SW480 (cell line): ENCODE measurements around the gene NXF1.
"Not testable (repeated sequence)": the region's sequence is repeated elsewhere in the genome, so short reads cannot be mapped to it uniquely, and the experiment has no call there.

ENCODE experiments used
- DNase-seq: peaks from one replicate; pipeline ENCODE4 v3.0.0-alpha.2; 2016; ENCODE audit warnings: low spot score

Gene NXF1

GRCh38 chr11:62832336-62833234 lies 27.3 kb upstream of the NXF1 start, which contains the start of gene TEX54:
Gene TEX54 (minus strand): TSS chr11:62832841.
- DNase-seq, result no peak

- DNase-seq, result peak; percentile 98
These were observed 26.5 kb upstream of the NXF1 start, which contains the start of gene STX5 for GRCh38 chr11:62831520-62832335. Gene STX5 (minus strand): TSS chr11:62832051. CDS start chr11:62831243, 808 bp downstream.

- DNase-seq, result no peak
These were observed 25.8 kb upstream of the NXF1 start for GRCh38 chr11:62830904-62831519.

- not testable (repeated sequence) for DNase-seq
These were observed 22.9 kb upstream of the NXF1 start for GRCh38 chr11:62828130-62828529.

- DNase-seq, result no peak
These were observed 18.4 kb upstream of the NXF1 start for GRCh38 chr11:62823677-62824076.

GRCh38 chr11:62817129-62817528 lies 11.9 kb upstream of the NXF1 start:
- DNase-seq, result no peak

GRCh38 chr11:62816557-62816956 lies 11.3 kb upstream of the NXF1 start:
- DNase-seq, result no peak

- DNase-seq, result no peak
These were observed 6.4 kb upstream of the NXF1 start for GRCh38 chr11:62811659-62812058.

- DNase-seq, result no peak
These were observed 5.5 kb upstream of the NXF1 start for GRCh38 chr11:62810748-62811147.

GRCh38 chr11:62806611-62807121 lies 1.4 kb upstream of the NXF1 start:
- no peak for DNase-seq

- DNase-seq, result peak; percentile 48
These were observed 761 bp upstream of the NXF1 start for GRCh38 chr11:62805961-62806441.

- DNase-seq, result no peak
These were observed 747 bp downstream of the NXF1 start for GRCh38 chr11:62804310-62805075.

GRCh38 chr11:62801071-62801470 lies 4.2 kb downstream of the NXF1 start:
- no peak for DNase-seq

GRCh38 chr11:62799486-62799885 lies 5.8 kb downstream of the NXF1 start:
- DNase-seq, result no peak

- DNase-seq, result no peak
These were observed 9.0 kb downstream of the NXF1 start for GRCh38 chr11:62796281-62796680.

GRCh38 chr11:62794201-62794775 lies 11.0 kb downstream of the NXF1 start:
- no peak for DNase-seq

GRCh38 chr11:62792202-62792575 lies 13.1 kb downstream of the NXF1 start:
- no peak for DNase-seq

GRCh38 chr11:62791501-62792201 lies 13.6 kb downstream of the NXF1 start, which contains the start of gene TMEM223:
Gene TMEM223 (minus strand): TSS chr11:62792006. CDS start chr11:62791994, 12 bp downstream.
- DNase-seq, result peak; percentile 80

GRCh38 chr11:62789576-62789975 lies 15.7 kb downstream of the NXF1 start:
- no peak for DNase-seq

- no peak for DNase-seq
These were observed 16.2 kb downstream of the NXF1 start for GRCh38 chr11:62788991-62789390.
